Stimulated activated CD8-positive, alpha-beta memory T cell treated with anti-CD3 and anti-CD28 coated beads, Interleukin-15, amount 100 ng/mL, for 1 hour (primary cell): Measurements from ENCODE around the gene SIK3.

ENCODE experiments used
- DNase-seq: peaks from one replicate; pipeline ENCODE4 v3.0.0-alpha.2; 2020; ENCODE audit warnings: low read depth

The SIK3 gene

GRCh38 chr11:116864531-116864930 lies 233.7 kb downstream of the SIK3 start:
- DNase-seq = no peak

- no peak for DNase-seq
These were observed 235.3 kb downstream of the SIK3 start for GRCh38 chr11:116862951-116863350.

GRCh38 chr11:116862185-116862584 lies 236.0 kb downstream of the SIK3 start:
- no peak for DNase-seq

- no peak for DNase-seq
These were observed 236.7 kb downstream of the SIK3 start for GRCh38 chr11:116861539-116861938.

- no peak for DNase-seq
These were observed 237.9 kb downstream of the SIK3 start for GRCh38 chr11:116860303-116860702.

- no peak for DNase-seq
These were observed 239.1 kb downstream of the SIK3 start for GRCh38 chr11:116859175-116859574.

- no peak for DNase-seq
These were observed 240.3 kb downstream of the SIK3 start for GRCh38 chr11:116857936-116858335.

GRCh38 chr11:116857316-116857715 lies 240.9 kb downstream of the SIK3 start:
- DNase-seq = no peak

GRCh38 chr11:116856423-116856822 lies 241.8 kb downstream of the SIK3 start:
- DNase-seq = no peak

GRCh38 chr11:116855413-116855812 lies 242.8 kb downstream of the SIK3 start:
- DNase-seq = no peak

- peak; percentile 12 for DNase-seq
These were observed 244.7 kb downstream of the SIK3 start for GRCh38 chr11:116853461-116854073.

GRCh38 chr11:116852261-116853031 lies 245.8 kb downstream of the SIK3 start:
- DNase-seq = no peak

- no peak for DNase-seq
These were observed 246.6 kb downstream of the SIK3 start for GRCh38 chr11:116851626-116852025.

- no peak for DNase-seq
These were observed 248.7 kb downstream of the SIK3 start for GRCh38 chr11:116849486-116849885.

GRCh38 chr11:116849060-116849459 lies 249.2 kb downstream of the SIK3 start:
- DNase-seq = no peak

GRCh38 chr11:116847612-116848011 lies 250.6 kb downstream of the SIK3 start:
- no peak for DNase-seq

- DNase-seq = no peak
These were observed 253.5 kb downstream of the SIK3 start for GRCh38 chr11:116844722-116845121.

- DNase-seq = no peak
These were observed 254.6 kb downstream of the SIK3 start for GRCh38 chr11:116843661-116844060.

- DNase-seq = no peak
These were observed 255.3 kb downstream of the SIK3 start for GRCh38 chr11:116842909-116843308.

- DNase-seq = no peak
These were observed 256.1 kb downstream of the SIK3 start for GRCh38 chr11:116842117-116842516.

GRCh38 chr11:116840746-116841296 lies 257.4 kb downstream of the SIK3 start:
- no peak for DNase-seq

GRCh38 chr11:116840224-116840745 lies 257.9 kb downstream of the SIK3 start:
- no peak for DNase-seq
